Progenitor cell of endocrine pancreas (in vitro differentiated cells): ENCODE data around the gene CXADR. TPM values are rescaled to one million over a fixed set of nuclear protein-coding genes. Genes with fewer than 3 reads are reported as not detected.
"Not testable (repeated sequence)": the region's sequence is repeated elsewhere in the genome, so short reads cannot be mapped to it uniquely, and the experiment has no call there.

Experiments used
- DNase-seq: peaks from one replicate; pipeline ENCODE4 v3.0.0; 2021; ENCODE audit warnings: low spot score; ENCODE audit not compliant: unreplicated experiment
- H3K27ac Mint-ChIP-seq: 2 replicates; pipeline ENCODE4 v1.8.0; 2021; ENCODE audit warnings: mild to moderate bottlenecking, moderate library complexity, mixed read lengths
- H3K27me3 Mint-ChIP-seq: 2 replicates; pipeline ENCODE4 v1.8.0; 2021; ENCODE audit warnings: mixed read lengths
- H3K36me3 Mint-ChIP-seq: 2 replicates; pipeline ENCODE4 v1.8.0; 2022; ENCODE audit warnings: mixed read lengths; ENCODE audit not compliant: insufficient read depth
- H3K4me1 Mint-ChIP-seq: 2 replicates; pipeline ENCODE4 v1.8.0; 2021; ENCODE audit warnings: low read depth, mixed read lengths
- H3K4me3 Mint-ChIP-seq: 2 replicates; pipeline ENCODE4 v1.8.0; 2021; ENCODE audit warnings: low read depth, mild to moderate bottlenecking, moderate library complexity, mixed read lengths
- H3K9me3 Mint-ChIP-seq: 2 replicates; pipeline ENCODE4 v1.8.0; 2021; ENCODE audit warnings: low read depth, mixed read lengths
- total RNA-seq: library from RNA; stranded (reverse); gene quantifications from 2 replicates; pipeline ENCODE4 v1.2.1, GENCODE V29; 2021
- TF ChIP-seq, protein P1 (sequence below): fragments of 200-600 bp; sonication (generic); IDR thresholded peaks from one replicate; pipeline ENCODE4 v1.5.0; 2021; ENCODE audit warnings: antibody characterized with exemption, mild to moderate bottlenecking; ENCODE audit not compliant: unreplicated experiment

The CXADR gene
- total RNA-seq, 1 donor from 2014 or later, result 65.9 TPM

DNA sequence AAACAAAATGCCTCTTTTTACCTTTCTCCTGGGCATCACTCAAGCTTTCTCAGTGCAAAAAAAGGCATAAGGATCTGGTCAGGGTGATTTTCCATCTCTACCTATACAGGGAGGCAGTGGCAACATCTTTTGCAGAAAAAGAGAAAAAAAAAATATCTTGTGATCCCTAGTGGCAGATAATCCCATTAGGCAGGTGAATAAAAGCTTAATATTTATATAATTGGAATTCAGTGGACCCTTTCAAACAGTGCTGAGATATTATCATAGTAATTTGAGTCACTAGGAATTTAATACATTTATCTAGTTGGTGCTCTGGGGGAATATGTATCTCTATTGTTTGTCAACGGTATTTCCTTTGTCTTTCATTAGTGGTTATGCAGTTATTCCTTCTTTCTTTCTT, 29.9 kb upstream of the CXADR start:
- Mint-ChIP-seq H3K36me3 (no peaks in the 10 kb centered on the region), H3K27ac (no peak overlapping the region), H3K9me3 (no peaks in the 10 kb centered on the region), H3K4me3 (no peak overlapping the region), H3K27me3 (no peaks in the 10 kb centered on the region), H3K4me1 (no peaks in the 10 kb centered on the region)
- DNase-seq, result no peak
- TF ChIP-seq, protein P1, sequence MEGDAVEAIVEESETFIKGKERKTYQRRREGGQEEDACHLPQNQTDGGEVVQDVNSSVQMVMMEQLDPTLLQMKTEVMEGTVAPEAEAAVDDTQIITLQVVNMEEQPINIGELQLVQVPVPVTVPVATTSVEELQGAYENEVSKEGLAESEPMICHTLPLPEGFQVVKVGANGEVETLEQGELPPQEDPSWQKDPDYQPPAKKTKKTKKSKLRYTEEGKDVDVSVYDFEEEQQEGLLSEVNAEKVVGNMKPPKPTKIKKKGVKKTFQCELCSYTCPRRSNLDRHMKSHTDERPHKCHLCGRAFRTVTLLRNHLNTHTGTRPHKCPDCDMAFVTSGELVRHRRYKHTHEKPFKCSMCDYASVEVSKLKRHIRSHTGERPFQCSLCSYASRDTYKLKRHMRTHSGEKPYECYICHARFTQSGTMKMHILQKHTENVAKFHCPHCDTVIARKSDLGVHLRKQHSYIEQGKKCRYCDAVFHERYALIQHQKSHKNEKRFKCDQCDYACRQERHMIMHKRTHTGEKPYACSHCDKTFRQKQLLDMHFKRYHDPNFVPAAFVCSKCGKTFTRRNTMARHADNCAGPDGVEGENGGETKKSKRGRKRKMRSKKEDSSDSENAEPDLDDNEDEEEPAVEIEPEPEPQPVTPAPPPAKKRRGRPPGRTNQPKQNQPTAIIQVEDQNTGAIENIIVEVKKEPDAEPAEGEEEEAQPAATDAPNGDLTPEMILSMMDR, result no peak

DNA sequence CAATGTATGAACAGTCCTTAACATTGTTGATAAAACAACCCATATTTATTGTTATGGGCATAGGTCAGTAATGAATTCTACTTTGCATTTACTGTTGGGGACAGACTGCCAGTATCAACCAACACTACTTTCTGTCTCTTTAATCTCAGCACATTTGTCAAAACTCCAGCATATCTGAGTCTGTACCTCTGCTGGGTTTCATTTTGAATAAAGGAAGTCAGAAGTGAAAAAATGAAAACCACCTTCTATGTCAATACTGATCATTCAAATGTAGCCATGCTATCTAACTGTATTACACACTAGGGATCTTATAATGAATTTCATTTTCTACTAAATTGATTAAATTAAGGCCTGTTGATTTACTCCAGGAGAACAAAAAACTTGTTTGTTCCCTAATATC, 24.2 kb upstream of the CXADR start:
- TF ChIP-seq, protein P1, result no peak
- no peak overlapping the region for H3K27ac Mint-ChIP-seq
- DNase-seq, result no peak
- H3K4me3 Mint-ChIP-seq, result no peak overlapping the region
- H3K27me3 Mint-ChIP-seq, result no peaks in the 10 kb centered on the region
- no peaks in the 10 kb centered on the region for H3K36me3 Mint-ChIP-seq
- H3K4me1 Mint-ChIP-seq, result no peaks in the 10 kb centered on the region
- no peaks in the 10 kb centered on the region for H3K9me3 Mint-ChIP-seq

- not testable (repeated sequence) for H3K4me1 Mint-ChIP-seq, H3K27ac Mint-ChIP-seq, H3K36me3 Mint-ChIP-seq, H3K4me3 Mint-ChIP-seq, DNase-seq, H3K27me3 Mint-ChIP-seq, H3K9me3 Mint-ChIP-seq
Observed at GRCh38 chr21:17489565-17489964, 23.3 kb upstream of the CXADR start.

- DNase-seq, result no peak
- H3K27me3 Mint-ChIP-seq, result no peaks in the 10 kb centered on the region
- H3K4me1 Mint-ChIP-seq, result peaks cover 2% of the 10 kb centered on the region
- H3K36me3 Mint-ChIP-seq, result no peaks in the 10 kb centered on the region
- no peak overlapping the region for H3K4me3 Mint-ChIP-seq
- TF ChIP-seq, protein P1, result no peak
- H3K27ac Mint-ChIP-seq, result no peak overlapping the region
- no peaks in the 10 kb centered on the region for H3K9me3 Mint-ChIP-seq
Observed at GRCh38 chr21:17491716-17492414, 21.0 kb upstream of the CXADR start.

GRCh38 chr21:17492415-17493168, 20.3 kb upstream of the CXADR start:
- no peak overlapping the region for H3K4me3 Mint-ChIP-seq
- no peak overlapping the region for H3K27ac Mint-ChIP-seq
- no peak for DNase-seq
- peaks cover 6% of the 10 kb centered on the region for H3K4me1 Mint-ChIP-seq
- TF ChIP-seq, protein P1, result no peak
- H3K9me3 Mint-ChIP-seq, result no peaks in the 10 kb centered on the region
- H3K36me3 Mint-ChIP-seq, result no peaks in the 10 kb centered on the region
- H3K27me3 Mint-ChIP-seq, result no peaks in the 10 kb centered on the region
